NCI-H524 (cell line): ENCODE data around the gene KCNH8.

Experiments
- DNase-seq, 2 experiments: peaks; one replicate each; lab custom pipeline; 2025; lab: John Stamatoyannopoulos, UW

The KCNH8 gene

GRCh38 chr3:19250959-19251610 is 102.8 kb downstream of the KCNH8 start:
- DNase-seq = no peak

GRCh38 chr3:19254189-19254588 is 105.9 kb downstream of the KCNH8 start:
- no peak for DNase-seq

- DNase-seq = no peak
Observed at GRCh38 chr3:19254784-19255338, 106.6 kb downstream of the KCNH8 start.

GRCh38 chr3:19256313-19256712 is 108.0 kb downstream of the KCNH8 start:
- DNase-seq = peak in 1 of 2 experiments; percentile 1

GRCh38 chr3:19263606-19264005 is 115.3 kb downstream of the KCNH8 start:
- no peak for DNase-seq

GRCh38 chr3:19264424-19264823 is 116.1 kb downstream of the KCNH8 start:
- DNase-seq = no peak

GRCh38 chr3:19267040-19267439 is 118.7 kb downstream of the KCNH8 start:
- no peak for DNase-seq

- DNase-seq = no peak
Observed at GRCh38 chr3:19270481-19270880, 122.2 kb downstream of the KCNH8 start.

GRCh38 chr3:19272296-19272695 is 124.0 kb downstream of the KCNH8 start:
- no peak for DNase-seq

- DNase-seq = no peak
Observed at GRCh38 chr3:19273091-19273490, 124.8 kb downstream of the KCNH8 start.

GRCh38 chr3:19274576-19274975 is 126.3 kb downstream of the KCNH8 start:
- DNase-seq = no peak

GRCh38 chr3:19284974-19285373 is 136.7 kb downstream of the KCNH8 start:
- no peak for DNase-seq

GRCh38 chr3:19293295-19293694 is 145.0 kb downstream of the KCNH8 start:
- DNase-seq = no peak

- no peak for DNase-seq
Observed at GRCh38 chr3:19295208-19295607, 146.9 kb downstream of the KCNH8 start.

GRCh38 chr3:19331931-19332330 is 183.6 kb downstream of the KCNH8 start:
- DNase-seq = no peak

- DNase-seq = no peak
Observed at GRCh38 chr3:19334120-19334519, 185.8 kb downstream of the KCNH8 start.

GRCh38 chr3:19338769-19339168 is 190.5 kb downstream of the KCNH8 start:
- DNase-seq = no peak

- DNase-seq = no peak
Observed at GRCh38 chr3:19342389-19342788, 194.1 kb downstream of the KCNH8 start.

- DNase-seq = no peak
Observed at GRCh38 chr3:19346759-19347158, 198.4 kb downstream of the KCNH8 start.

- no peak for DNase-seq
Observed at GRCh38 chr3:19347671-19348070, 199.4 kb downstream of the KCNH8 start.

GRCh38 chr3:19348500-19348899 is 200.2 kb downstream of the KCNH8 start:
- no peak for DNase-seq

GRCh38 chr3:19348941-19349564 is 200.7 kb downstream of the KCNH8 start:
- peak; percentile 9 to 10 for DNase-seq

- DNase-seq = no peak
Observed at GRCh38 chr3:19357947-19358346, 209.6 kb downstream of the KCNH8 start.

GRCh38 chr3:19363071-19363470 is 214.8 kb downstream of the KCNH8 start:
- no peak for DNase-seq
